Calu3 (cell line): ENCODE data around the gene KMT2D. TPM values are rescaled to one million over a fixed set of nuclear protein-coding genes. Genes with fewer than 3 reads are reported as not detected.

Experiments
- BruUV-seq: library from RNA; stranded (reverse); fragments of 400-500 nt; replicated peaks from 2 replicates; lab custom pipeline; 2021; lab: Mats Ljungman, UMichigan
- CTCF ChIA-PET: fragments of 300-600 bp; sonication (Branson Sonifier 250); formaldehyde crosslinking; loops from one replicate; lab custom pipeline; 2022; ENCODE audit warnings: antibody characterized with exemption; lab: Charles Lee
- DNase-seq: peaks from one replicate; pipeline ENCODE4 v3.0.0; 2022
- H3K27ac Mint-ChIP-seq: one replicate; pipeline ENCODE4 v1.8.0; 2022; ENCODE audit warnings: mixed read lengths; ENCODE audit not compliant: unreplicated experiment
- H3K27me3 Mint-ChIP-seq: one replicate; pipeline ENCODE4 v1.8.0; 2022; ENCODE audit warnings: mixed read lengths; ENCODE audit not compliant: unreplicated experiment
- H3K36me3 Mint-ChIP-seq: one replicate; pipeline ENCODE4 v1.8.0; 2022; ENCODE audit warnings: mild to moderate bottlenecking, moderate library complexity, mixed read lengths; ENCODE audit not compliant: insufficient read depth, unreplicated experiment
- H3K4me1 Mint-ChIP-seq: one replicate; pipeline ENCODE4 v1.8.0; 2022; ENCODE audit warnings: mild to moderate bottlenecking, low read depth, mixed read lengths; ENCODE audit not compliant: unreplicated experiment
- H3K4me3 Mint-ChIP-seq: one replicate; pipeline ENCODE4 v1.8.0; 2022; ENCODE audit warnings: mild to moderate bottlenecking, low read depth, moderate library complexity, mixed read lengths; ENCODE audit not compliant: unreplicated experiment
- H3K9me3 Mint-ChIP-seq: one replicate; pipeline ENCODE4 v1.8.0; 2022; ENCODE audit warnings: low read depth, mixed read lengths; ENCODE audit not compliant: unreplicated experiment
- CTCF ChIP-seq: fragments of 200-600 bp; IDR thresholded peaks from one replicate; pipeline ENCODE4 v1.8.0; 2022; ENCODE audit warnings: antibody characterized with exemption; ENCODE audit not compliant: unreplicated experiment
- intact Hi-C: fragments of 100-400 bp; cut with micrococcal nuclease; formaldehyde crosslinking; loops from one replicate; pipeline ENCODE4 v1.10.0; 2022; ENCODE audit not compliant: unreplicated experiment
- total RNA-seq: library from RNA; stranded (reverse); gene quantifications from 2 replicates; pipeline ENCODE4 v1.2.3, GENCODE V29; 2022

Gene KMT2D
- total RNA-seq, 1 experiment from 2014 or later, result 72.9 TPM

- no peak for DNase-seq
- TF ChIP-seq CTCF, result no peak
- CTCF ChIA-PET, result no interaction called here
- no peak overlapping the region for H3K27ac Mint-ChIP-seq
- H3K4me3 Mint-ChIP-seq, result no peak overlapping the region
- intact Hi-C loops, result no loop called here
- no peaks in the 10 kb centered on the region for H3K27me3 Mint-ChIP-seq
- peaks cover 23% of the 10 kb centered on the region for H3K4me1 Mint-ChIP-seq
- BruUV-seq, result no TSS peak
- no peaks in the 10 kb centered on the region for H3K9me3 Mint-ChIP-seq
- H3K36me3 Mint-ChIP-seq, result peaks cover 45% of the 10 kb centered on the region
These were observed 5.5 kb downstream of the KMT2D start for GRCh38 chr12:49055092-49055491.

GRCh38 chr12:49054524-49054923, 6.1 kb downstream of the KMT2D start:
- BruUV-seq, result no TSS peak
- intact Hi-C loops, result no loop called here
- Mint-ChIP-seq H3K27me3 (no peaks in the 10 kb centered on the region), H3K27ac (no peak overlapping the region), H3K4me3 (no peak overlapping the region), H3K36me3 (peaks cover 48% of the 10 kb centered on the region), H3K9me3 (no peaks in the 10 kb centered on the region), H3K4me1 (peaks cover 23% of the 10 kb centered on the region)
- CTCF ChIA-PET, result no interaction called here
- no peak for TF ChIP-seq CTCF
- DNase-seq, result no peak

GRCh38 chr12:49054096-49054495, 6.5 kb downstream of the KMT2D start:
- intact Hi-C loops, result no loop called here
- Mint-ChIP-seq H3K9me3 (no peaks in the 10 kb centered on the region), H3K36me3 (peaks cover 44% of the 10 kb centered on the region), H3K27ac (no peak overlapping the region), H3K4me1 (peaks cover 23% of the 10 kb centered on the region), H3K27me3 (no peaks in the 10 kb centered on the region), H3K4me3 (no peak overlapping the region)
- DNase-seq, result no peak
- TF ChIP-seq CTCF, result no peak
- no TSS peak for BruUV-seq
- CTCF ChIA-PET, result no interaction called here

- DNase-seq, result no peak
- no peak for TF ChIP-seq CTCF
- H3K36me3 Mint-ChIP-seq, result peaks cover 30% of the 10 kb centered on the region
- peaks cover 23% of the 10 kb centered on the region for H3K4me1 Mint-ChIP-seq
- no peaks in the 10 kb centered on the region for H3K9me3 Mint-ChIP-seq
- intact Hi-C loops, result no loop called here
- no peak overlapping the region for H3K27ac Mint-ChIP-seq
- H3K27me3 Mint-ChIP-seq, result no peaks in the 10 kb centered on the region
- H3K4me3 Mint-ChIP-seq, result no peak overlapping the region
- TSS peak; percentile 3 for BruUV-seq
- CTCF ChIA-PET, result no interaction called here
These were observed 8.0 kb downstream of the KMT2D start for GRCh38 chr12:49052451-49053208.
